Fibroblast of skin of left biceps (primary cell): ENCODE measurements around the gene KRT14.
"Not testable (repeated sequence)": the region's sequence is repeated elsewhere in the genome, so short reads cannot be mapped to it uniquely, and the experiment has no call there.

Source experiments
- DNase-seq, 2 experiments: peaks; one replicate each; pipeline ENCODE4 v3.0.0-alpha.2; 2013; ENCODE audit warnings: low read depth in 2 of 2

Gene KRT14

DNA sequence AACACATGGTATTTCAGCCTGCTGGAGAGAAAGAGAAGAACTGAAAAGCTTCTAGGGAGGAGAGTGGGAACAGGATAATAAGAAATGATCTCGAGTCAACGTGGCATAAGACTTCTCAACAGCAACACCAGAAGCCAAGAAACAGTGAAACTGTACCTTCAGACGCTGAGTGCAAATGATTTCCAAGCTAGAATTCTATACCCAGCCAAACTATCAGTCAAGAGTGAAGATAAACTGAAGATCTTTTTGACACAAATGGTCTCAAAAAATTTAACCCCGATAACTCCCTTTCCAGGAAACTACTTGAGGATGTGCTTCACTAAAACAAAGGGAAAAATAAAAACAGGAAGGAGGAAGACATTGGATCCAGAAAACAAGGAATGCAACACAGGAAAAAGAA is 20.2 kb upstream of the KRT14 start:
- DNase-seq = not testable (repeated sequence)

DNA sequence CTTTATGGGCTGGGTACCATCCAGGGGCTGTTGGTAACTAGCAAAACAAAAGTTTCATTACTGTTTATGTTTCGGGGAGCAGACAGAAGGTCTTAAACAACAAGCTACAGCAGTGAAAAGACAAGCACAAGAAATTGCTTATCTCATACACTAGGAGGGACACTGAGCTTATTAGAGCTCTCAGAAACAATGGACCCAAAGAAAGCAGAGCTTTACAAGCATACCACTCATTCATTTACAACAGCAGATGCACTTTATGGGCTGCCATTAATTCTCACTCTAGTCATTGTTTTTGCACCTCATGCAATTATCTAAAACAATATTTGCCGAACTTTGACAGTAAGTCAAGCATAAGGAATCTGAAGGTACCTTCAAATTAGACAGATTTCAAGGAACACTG is 15.8 kb upstream of the KRT14 start:
- DNase-seq = no peak

DNA sequence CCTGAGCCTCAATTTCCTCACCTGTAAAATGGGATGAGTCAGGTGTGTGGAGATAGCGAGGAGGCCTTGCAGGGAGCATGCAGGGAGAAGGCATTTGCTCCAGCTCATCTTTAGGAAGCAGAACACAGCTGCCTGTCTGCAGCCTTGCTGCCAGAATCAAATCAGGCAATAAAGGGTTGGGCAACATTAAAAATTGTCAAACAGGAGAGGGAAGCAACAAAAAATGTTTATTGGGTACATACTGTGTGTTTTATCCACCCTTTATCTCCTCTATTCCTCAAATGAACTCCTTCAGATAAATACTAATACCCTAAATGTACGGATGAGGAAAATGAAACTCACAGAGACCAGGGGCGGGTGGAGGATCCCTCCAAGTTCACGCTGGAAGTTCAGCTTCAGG is 13.6 kb upstream of the KRT14 start:
- no peak for DNase-seq

DNA sequence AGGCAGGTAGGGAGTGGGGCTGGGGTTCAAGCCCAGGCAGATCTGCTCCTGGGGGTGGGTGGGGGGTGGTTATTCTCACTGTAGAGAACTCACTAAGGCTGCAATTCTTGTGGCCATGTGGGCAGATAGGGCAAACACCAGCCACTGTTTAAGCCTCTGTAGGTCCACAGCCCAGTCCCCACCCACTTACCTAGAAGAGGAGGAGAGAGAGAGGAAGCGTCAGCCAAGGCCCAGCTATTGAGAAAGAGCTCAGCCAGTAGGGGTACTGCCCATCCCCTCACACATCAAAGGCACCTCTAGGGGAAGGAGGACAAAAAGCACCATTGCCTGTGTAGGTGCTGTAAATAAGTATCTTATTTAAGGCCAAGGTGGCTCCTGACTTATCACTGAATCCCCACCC is 13.0 kb upstream of the KRT14 start:
- DNase-seq = no peak

DNA sequence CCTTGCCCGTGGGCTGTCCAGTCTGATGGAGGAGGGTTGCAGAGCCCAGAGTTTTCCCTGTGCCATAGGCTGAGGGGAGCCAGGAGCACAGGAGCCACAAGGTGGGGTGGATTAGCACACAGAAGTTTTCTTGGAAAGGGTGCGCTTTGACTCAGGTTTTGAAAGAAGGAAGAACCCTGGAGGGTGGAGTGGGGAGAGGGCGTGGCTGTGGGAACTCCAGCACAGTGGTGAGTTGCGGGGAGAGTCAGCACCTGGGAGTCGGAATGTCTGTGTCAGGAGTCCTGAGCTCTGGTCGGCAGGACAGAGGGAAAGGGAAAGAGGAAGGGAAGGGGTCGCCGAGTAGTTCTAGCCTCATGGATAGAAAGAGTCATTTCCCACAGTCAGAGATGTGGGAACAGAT is 8.9 kb upstream of the KRT14 start:
- DNase-seq = no peak

DNA sequence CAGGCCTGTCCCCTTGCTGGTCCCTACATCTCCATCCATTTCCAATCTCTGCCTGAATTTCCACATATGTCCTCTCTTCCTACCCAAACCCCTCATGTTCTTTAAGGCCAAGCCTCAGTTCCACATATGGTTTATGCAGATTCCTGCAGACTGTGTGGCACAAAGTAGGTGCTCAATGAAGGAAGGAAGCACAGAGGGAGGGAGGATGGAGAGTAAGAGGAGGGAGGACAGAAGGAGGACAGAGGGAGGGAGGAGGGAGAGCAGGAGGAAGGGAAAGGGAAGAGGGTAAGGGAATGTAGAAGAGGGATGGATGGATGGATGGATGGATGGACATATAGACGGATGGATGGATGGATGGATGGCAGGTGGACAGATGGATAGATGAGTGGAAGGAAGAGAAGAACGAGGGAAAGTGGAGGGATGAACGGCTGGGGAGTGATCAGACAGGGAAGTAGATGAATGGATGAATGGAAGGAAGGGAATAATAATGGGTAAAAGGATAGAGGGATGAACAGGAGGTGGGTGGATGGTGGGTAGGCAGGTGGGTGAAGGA is 7.7 kb upstream of the KRT14 start:
- no peak for DNase-seq

DNA sequence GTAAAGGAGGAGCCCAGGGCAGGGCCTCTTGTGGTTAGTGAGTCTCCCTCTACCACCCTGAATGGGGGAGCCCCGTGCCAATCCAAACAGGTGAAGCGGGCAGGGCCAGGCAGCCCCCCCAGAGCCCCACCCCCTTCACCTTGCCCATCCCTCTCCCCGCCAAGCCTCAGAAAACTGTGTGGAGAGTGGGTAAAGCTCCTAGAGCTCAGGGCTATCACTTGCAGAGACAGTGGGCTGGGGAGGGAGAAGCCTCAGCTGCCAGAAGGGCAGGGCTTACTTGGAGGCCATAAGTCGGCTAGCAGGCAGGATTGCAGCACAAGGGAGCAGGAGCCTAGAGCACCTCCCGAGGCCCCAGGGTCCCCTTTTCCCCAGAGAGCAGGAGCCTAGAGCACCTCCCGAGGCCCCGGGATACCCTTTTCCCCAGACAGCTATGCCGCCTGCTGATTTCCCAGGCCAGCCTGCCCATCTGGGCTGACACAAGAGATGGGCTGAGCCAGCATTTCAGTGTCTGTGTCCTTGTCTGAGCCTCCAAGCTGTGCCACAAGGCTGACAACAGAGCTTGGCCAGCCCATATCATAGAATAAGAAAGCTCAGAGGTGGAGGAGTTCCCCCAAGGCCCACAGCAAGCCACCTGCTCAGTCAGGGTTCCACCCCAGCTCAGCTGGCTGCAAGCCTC is 6.7 kb upstream of the KRT14 start:
- DNase-seq = no peak

DNA sequence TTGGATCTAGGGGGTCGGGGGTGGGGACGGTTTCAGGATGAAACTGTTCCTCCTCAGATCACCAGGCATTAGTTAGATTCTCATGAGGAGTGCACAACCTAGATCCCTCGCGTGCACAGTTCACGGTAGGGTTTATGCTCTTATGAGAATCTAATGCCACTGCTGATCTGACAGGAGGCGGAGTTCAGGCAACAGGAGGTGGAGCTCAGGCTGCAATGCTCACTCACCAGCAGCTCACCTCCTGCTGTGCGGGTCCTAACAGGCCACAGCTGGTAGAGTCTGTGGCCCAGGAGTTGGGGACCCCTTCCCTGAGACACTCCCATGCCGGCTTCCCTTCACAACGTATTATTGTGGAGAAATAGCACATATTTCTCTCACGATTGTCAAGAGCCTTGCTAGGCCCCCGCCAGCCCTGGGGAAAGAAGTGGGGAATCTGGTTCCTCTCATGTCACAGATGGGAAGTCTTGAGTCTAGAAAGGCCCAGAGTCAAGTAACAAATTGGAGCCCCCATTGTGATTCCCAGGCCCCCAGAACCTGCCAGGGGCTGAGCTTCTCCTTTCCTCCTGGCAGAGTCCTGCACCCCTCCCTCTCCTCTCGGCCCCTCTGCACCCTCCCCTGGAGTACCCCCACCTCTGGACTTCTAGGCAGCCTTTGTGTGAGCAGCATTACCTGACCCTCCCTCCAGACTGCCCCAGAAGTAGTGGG is 6.1 kb upstream of the KRT14 start:
- DNase-seq = no peak

DNA sequence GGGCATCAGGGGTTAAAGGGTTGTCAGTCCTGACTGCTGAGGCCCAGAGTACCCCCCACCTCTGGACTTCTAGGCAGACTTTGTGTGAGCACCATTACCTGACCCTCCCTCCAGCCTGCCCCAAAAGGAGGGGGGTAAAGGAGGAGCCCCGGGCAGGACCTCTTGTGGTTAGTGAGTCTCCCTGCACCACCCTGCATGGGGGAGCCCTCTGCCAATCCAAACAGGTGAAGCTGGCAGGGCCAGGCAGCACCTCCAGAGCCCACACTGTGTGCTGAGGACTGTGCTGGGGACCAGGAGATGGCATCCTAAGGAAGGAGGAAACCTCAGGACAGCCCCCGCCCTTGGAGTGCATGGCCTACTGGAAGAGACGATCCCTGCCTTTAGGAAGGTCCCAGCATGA is 2.6 kb upstream of the KRT14 start:
- DNase-seq = no peak

DNA sequence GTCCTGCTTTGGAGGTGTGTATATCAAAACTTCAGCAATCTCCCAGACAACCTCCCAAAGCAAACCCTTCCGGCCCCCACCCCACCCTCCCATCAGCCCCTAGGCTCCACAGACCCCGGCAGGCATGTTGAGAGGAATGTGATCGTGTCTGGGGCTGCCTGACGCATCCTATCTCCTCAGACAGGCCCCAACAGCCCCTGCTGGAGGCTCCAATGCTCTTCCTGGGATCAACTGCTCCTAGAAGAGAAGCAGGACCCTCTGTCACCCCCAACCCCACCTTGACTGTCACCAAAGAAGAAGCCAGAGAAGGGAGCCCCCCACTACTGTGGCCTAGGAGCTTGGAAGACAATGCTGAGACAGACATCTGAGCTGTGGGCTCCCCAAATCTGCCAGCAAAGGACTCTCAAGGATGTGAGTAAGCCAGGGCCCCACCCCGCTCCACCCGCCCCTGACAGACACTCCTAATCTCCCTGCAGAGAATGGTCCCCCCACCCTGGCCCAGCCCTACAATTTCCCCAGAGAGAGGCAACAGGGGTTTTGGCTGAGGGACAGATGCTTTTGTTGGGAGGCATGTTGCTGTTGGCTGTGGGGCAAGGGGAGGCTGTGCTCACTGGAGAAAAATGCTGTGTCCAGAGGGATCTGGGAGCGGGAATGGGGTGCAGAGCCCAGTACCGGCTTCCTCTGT is 1.6 kb upstream of the KRT14 start:
- DNase-seq = no peak

DNA sequence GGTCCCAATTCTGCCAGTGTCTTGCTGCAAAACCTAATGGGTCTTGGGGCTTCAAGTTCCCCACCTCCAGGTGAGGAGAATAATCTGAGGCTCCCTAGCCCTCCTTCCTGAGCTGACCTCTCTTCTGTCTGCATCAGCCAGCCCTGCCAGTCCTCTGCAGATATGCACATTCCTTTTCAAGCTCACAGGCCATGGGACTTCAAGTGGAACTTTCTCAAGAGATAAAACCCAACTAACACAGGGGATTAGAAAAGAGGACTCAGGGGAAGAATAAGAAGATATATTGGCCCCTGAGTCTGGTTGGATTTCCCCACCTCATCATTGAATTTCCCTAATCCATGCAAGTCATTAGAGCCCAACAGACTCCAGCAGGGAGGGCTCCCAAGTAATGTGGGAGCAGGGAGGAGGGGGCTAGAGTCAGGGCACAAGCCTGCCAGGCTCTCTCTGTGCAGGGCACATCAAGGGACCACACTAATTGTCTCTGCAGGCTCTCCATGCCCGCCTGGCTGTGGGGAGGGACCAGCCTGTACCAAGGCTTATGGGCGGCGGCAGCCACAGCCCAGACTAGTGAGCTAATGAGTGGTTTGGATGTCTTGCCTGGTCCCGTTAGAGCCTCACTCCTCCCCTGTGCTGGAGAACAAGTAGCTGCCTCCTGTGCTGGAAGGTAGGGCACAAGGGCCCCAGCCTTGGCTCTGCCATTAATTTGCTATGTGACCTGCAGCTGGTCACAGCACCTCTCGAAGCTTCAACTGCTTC is 1.2 kb downstream of the KRT14 start:
- DNase-seq = no peak

DNA sequence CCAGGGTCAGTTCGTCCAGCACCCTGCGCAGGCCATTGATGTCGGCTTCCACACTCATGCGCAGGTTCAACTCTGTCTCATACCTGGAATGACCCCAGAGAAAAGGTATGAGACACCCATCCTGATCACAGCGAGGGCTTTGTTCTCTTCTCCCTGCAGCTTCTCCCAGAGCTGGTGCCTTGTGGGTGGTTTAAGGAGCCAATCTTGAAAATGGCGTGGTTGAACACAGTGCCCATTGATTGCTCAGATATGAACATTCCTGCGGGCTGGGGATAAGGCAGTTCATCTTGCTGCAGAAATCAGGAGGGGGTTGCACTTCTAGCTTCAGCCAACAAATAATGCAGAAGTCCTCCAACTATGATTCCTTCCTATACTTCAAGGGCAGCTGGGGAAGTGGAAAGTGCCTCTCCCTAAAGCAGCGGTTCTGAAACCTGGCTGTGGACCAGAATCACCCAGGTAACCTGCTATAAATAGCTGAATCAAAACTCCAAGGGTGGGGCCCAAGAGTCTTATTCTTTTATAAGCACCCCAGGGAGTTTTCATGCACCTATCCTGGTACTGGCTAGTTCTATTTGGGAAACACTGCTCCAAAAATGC is 2.3 kb downstream of the KRT14 start:
- DNase-seq = not testable (repeated sequence)

DNA sequence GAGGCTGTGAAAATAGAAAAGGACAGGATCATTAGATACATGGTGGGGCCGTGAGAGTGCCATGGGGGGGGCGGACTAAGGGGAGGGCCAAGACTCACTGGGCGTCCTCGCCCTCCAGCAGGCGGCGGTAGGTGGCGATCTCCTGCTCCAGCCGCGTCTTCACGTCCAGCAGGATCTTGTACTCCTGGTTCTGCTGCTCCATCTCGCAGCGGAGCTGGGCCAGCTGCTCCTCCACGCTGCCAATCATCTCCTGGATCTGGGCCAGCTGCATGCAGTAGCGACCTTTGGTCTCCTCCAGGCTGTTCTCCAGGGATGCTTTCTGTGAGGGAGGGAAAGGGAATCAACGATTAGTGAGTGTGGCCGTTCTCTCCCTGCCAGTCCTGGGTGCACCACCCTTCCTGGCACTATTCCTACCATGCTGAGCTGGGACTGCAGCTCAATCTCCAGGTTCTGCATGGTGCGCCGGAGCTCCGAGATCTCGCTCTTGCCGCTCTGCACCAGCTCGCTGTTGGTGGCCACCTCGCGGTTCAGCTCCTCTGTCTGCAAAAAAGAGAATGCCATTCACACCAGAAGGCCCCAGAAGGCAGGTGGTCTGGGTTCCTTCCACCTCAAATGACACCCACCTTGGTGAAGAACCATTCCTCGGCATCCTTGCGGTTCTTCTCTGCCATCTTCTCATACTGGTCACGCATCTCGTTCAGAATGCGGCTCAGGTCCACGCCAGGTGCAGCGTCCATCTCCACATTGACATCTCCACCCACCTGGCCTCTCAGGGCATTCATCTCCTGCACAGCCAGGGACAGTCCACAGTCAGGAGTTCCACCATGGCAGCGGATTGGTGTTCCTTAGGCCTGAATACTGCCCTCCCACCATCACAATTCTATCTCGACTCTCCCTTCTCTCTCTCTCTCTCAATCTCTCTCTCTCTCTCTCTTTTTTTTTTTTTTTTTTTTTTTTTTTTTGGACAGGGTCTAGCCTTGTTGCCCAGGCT is 3.3 kb downstream of the KRT14 start:
- DNase-seq = no peak

DNA sequence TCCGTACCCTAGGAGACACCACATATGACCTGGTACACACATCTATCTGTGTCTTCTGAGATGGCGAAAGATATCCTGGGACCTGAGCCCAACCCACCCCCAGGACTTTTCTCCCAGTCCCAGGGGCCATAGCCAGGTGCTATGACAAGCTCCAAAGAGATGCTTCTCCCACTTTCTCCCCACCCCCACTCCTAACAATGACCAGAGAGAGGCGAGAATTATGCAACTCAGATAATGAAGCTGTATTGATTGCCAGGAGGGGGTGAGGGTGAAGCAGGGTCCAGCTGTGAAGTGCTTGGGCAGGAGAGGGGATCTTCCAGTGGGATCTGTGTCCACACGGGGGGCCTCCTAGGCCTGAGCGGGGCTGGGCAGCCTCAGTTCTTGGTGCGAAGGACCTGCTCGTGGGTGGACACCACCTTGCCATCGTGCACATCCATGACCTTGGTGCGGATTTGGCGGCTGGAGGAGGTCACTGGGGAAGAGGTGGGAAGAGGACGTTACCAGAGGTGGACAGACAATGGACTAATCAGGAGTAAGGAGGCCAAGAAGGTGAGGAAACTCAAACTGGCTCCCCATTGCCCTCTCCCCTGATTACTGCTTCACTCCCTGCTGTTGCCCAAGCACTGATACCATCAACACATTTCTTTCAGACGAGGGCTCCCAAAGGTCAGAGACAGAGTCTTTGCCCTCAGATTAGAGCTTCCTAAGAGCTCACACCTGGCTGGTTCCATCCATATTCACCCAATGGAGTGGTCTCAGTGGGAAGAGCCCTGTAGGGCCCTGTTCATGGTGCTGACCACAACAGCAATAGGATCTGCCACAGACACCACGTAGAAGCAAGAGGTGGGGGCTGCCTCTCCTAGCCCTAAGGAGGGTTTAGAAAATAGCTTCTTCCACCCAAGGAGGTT is 4.4 kb downstream of the KRT14 start:
- DNase-seq = not testable (repeated sequence)

DNA sequence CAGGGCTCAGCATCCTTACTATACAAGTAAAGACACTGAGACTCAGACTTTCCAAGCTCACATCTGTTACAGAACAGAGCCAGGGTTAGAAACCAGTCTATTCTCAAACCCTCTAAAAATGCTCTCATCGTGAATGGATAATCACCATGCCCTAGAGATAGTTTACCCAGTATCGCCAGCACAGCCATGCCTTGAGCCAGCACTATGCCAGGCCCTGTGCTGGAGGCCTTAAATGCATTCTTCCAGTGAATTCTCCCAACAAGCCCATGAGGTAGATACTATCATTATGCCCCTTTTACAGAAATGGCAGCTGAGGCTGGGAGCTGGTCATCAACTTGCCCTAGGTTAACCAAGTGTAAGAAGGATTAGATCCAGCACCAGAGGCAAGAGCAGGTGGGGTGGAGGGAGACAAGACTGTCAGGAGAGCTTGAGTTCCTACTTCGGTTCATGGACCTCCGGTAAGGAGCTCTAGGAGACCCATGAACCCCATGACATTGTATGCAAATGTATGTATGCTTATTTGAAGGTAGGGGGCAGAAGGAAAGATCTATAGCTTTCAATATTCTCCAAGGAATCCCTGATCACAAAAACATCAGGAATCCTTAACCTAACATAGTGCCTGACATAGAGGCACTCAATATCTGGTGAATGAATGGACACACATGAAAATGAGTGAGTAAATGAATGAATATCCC is 5.2 kb downstream of the KRT14 start:
- DNase-seq = no peak

DNA sequence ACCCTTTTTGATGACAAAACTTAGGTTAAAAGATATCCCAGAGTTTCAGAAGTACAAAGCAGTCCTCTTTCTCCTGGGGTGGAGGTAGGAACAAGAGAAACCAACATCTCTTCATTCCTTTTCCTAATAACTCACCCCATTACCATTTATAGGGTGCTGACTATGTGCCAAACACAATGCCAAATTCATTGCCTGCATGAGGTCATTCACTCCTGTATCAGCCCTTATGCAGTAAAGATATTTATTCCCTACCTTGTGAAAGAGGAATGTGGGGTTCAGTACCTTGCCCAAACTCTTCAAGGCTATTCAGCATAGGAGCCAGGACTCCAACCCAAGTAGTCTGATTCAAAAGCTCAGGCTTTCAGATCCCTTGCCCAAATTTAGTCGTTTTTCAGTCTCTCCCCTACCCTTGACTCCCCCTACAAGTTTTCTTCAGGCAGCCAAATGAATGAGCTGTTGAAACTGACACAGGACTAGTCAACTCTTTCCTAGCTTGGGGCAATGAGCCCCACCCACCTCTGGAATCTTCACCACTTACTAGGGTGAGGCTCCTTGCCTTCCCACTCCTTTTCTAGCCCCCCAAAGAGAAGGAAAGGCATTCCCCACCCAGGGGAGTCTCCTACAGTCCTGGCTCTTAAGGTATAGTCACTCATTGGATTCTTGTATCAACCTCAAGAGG is 5.9 kb downstream of the KRT14 start:
- no peak for DNase-seq

DNA sequence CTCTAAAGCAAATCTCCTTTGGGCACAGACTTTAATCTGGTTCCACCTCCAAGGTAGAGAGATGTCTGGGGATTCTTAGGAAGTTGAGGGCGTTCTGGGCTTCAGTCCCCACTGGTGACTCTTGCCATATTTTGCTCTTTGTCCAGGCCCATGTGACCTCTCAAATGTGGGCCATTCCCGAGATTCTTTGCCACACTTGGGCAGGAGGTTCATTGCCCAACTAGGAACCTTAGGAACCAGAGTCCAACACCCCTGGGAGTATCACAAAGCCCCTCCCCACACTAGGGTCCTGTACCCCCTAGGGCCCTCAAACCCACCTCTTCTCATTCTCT is 6.5 kb downstream of the KRT14 start:
- no peak for DNase-seq

DNA sequence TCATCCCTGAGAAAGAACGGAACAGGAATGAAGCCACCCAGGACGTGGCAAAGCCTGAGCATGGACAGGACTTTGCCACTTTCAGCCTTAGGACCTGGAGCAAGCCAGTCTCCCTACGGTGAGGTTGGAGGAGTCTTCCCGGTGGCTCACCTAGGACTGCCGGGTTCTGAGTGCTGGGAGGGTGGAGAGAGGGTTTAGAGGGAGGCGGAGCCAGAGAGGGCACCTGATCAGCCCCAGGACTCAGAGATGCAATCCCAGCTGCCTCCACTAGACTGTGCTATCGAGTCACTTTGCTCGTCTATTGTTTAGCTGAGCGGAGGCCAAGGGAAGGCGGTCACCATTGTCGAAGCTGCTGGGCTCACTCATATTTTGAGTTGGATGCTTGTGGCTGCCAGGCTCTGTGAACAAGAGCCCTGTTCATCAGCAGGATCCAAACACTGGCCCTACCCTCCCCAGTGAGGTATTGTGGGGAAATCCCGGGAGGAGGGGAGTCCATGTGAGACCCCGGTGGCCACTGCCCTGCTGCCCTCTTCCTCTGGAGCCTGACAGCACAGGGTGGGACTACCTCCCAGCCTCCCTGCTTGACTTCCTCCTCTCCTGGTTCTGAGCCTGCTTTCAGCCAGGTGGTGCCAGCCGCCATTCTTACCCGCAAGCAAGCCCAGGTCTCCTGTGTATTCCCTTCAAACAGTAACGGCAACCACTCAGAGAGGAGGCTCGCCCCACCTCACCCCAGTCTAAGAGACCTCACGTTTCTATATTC is 7.0 kb downstream of the KRT14 start:
- peak; percentile 14 to 19 for DNase-seq
